HG02642 (cell line): Measurements from ENCODE around the gene MT1F.

Source experiments
- ATAC-seq: cut with Tn5 transposase; IDR thresholded peaks from one replicate; pipeline ENCODE4 v1.9.1; 2021; ENCODE audit warnings: mild to moderate bottlenecking; ENCODE audit not compliant: unreplicated experiment, poor library complexity

Gene MT1F

DNA sequence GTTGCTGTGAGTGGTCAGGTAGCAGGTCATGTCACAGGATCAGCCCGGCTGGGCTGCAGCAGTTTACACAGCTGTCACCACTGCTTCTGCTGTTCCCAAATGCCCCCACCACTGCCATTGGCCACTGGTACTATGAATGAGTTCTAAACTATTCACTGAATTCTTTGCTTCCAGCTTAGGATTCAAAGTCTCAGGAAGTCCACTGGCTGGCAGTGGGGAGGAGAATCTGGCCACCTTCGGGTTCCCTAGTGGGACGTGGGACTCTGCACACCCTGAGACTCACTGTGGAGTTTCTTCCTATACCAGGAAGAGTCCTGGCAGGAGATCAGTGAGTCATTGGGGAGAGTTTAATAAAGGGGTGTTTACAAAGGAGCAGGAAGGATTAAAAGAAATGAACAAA, 31.4 kb downstream of the MT1F start:
- no peak for ATAC-seq

DNA sequence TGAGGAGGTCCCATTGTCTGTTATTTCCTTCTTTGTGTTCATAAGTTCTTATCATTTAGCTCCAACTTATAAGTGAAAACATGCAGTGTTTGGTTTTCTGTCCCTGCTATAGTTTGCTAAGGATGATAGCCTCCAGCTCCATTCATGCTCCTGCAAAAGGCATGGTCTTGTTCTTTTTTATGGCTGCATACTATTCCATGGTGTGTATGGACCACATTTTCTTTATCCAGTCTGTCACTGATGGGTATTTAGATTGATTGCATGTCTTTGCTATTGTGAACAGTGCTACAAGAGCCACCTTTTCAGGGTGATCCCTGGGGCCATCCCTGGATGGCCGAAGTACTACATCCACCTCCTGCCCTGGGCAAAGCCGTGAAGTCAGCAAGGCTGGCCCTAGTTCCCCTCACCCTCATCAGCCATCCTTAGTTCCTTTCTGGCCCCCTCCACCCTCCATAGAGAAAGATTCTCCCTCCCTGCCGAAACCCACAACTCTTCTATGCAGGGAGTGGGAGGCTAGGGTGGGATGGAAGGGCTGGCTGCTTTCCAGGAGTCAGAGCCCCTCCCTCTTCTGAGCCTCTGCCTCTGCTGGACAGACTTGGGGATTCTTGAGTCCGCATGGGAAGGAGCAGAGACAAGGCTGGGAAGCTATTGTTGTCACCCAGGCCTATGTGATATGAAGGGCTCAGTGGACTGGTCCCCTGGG, 32.8 kb downstream of the MT1F start:
- no peak for ATAC-seq

- no peak for ATAC-seq
Measured at GRCh38 chr16:56691885-56692284, 34.1 kb downstream of the MT1F start.

DNA sequence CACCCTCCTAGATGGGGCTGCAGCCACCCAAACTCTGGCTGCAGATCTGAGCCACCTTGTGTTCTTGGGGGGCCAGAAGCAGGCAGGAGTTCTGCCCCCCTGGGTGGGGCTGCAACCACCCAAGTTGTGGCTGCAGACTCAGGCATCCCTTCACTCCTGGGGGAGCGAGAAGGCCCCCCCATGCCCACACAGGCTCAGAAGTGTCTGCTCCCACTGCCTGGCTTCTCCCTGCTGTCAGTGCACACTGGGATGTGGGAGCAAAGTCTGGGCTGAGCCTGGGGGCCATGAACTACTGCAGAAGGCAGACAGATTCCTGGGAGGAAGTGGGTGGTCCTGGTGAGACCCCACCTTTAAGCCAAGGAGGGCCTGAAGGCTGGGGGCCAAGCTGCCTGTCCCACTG, 37.5 kb downstream of the MT1F start:
- no peak for ATAC-seq

DNA sequence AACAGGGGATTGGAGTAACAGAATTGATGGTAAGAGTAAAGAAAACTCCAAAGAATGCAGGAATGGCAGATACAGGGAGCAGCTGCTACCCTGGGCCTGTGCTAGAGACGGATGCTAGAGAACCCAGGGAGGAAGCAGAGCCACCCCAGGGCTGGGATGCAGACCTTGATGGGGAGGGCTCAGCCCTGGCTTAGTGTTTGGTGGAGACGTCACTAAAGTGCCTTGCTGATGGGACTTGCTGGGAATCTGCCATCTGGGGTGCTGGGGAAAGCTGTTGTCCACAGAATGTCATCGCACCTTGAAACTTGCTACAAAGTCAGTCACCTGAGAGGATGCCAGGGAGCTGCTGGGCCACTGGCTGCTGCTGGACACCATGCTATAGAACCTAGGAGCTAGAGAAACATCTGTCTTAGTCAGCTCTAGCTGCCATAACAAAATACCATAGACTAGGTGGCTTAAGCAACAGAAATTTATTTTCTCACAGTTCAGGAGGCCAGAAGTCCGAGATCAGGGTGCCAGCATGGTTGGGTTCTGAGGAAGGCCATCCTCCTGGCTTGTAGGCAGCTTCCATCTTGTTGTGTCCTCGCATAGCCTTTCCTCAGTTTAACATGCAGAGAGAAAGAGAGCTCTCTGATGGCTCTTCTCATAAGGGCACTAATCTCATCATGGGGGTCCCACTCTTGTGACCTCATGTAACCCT, 39.8 kb downstream of the MT1F start:
- no peak for ATAC-seq

DNA sequence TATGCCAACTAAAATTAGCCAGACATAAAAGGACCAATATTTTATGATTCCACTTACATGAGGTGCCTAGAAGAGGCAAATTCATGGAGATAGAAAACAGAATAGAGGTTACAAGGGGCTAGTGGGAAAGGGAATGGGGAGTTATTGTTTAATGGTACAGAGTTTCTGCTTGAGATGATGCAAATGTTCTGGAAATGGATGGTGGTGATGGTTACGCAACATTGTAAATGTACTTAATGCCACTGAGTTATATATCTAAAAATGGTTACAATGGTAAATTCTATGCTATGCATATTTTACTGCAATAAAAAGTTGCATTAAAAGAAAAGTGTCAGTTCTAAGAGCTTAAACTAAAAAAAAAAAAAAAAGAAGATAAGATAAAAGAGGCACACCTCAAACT, 42.4 kb downstream of the MT1F start:
- no peak for ATAC-seq

- no peak for ATAC-seq
Measured at GRCh38 chr16:56700631-56701030, 42.9 kb downstream of the MT1F start.

DNA sequence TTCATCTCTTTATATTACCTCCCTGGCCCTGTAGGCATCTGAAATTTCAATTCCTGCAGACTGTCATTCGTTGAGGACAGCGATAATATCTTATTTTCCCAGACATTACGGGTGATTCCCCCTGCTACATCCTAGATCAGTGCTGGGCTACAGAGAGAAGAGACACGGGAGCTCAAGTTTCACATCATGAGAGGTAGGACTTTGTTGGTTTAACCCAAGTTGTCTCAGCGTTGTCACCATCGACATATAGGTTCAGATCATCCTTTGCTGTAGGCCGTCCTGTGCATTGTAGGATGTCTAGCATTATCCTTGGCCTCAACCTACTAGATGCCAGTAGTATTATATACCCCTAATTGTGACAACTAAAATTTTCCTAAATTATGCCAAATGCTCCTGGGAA, 43.8 kb downstream of the MT1F start:
- no peak for ATAC-seq

GRCh38 chr16:56702836-56703235, 45.1 kb downstream of the MT1F start:
- no peak for ATAC-seq
